ENCODE data around the gene PTOV1.

PTOV1 gene

DNA sequence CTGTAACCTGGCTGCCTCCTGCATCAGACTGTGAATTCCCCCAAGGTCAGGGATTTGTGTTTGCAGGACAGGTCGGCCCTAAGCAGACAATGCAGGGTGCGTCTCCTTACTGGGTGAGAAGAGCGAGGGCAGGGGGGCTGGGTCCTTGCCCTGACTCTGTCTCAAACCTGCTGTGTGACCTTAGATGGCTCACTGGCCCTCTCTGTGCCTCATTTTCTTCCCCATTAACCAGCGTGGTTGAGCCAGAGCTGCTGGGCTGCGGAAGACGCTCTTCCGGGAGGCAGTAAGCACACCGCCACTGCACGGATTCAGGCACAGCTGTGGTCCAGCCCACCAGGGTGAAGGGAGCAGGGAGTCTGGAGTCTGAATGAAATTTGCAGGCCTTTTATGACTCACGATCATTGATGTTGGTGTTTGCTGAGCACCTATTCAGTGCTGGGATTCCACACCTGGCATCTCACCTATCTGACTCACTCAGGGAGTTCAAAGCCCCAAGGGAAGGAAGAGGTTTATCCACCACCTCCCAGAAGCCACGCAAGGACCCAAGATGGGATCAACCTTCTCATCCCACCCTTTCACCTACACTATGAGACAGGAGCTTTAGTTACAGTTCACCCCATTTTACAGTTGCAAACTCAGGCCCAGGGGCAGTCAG lies 23.7 kb downstream of the PTOV1 start:
- H3K4me3 ChIP-seq (replicated peaks; ENCODE audit: low read depth, low read length) = peak overlapping the region; percentile 91
- no peak for DNase-seq (ENCODE audit: extremely low read depth, low read depth)
- TF ChIP-seq, protein P1, sequence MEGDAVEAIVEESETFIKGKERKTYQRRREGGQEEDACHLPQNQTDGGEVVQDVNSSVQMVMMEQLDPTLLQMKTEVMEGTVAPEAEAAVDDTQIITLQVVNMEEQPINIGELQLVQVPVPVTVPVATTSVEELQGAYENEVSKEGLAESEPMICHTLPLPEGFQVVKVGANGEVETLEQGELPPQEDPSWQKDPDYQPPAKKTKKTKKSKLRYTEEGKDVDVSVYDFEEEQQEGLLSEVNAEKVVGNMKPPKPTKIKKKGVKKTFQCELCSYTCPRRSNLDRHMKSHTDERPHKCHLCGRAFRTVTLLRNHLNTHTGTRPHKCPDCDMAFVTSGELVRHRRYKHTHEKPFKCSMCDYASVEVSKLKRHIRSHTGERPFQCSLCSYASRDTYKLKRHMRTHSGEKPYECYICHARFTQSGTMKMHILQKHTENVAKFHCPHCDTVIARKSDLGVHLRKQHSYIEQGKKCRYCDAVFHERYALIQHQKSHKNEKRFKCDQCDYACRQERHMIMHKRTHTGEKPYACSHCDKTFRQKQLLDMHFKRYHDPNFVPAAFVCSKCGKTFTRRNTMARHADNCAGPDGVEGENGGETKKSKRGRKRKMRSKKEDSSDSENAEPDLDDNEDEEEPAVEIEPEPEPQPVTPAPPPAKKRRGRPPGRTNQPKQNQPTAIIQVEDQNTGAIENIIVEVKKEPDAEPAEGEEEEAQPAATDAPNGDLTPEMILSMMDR (IDR thresholded peaks at IDR 0.05; ENCODE audit: low read depth, low read length, missing control alignments) = no peak

DNA sequence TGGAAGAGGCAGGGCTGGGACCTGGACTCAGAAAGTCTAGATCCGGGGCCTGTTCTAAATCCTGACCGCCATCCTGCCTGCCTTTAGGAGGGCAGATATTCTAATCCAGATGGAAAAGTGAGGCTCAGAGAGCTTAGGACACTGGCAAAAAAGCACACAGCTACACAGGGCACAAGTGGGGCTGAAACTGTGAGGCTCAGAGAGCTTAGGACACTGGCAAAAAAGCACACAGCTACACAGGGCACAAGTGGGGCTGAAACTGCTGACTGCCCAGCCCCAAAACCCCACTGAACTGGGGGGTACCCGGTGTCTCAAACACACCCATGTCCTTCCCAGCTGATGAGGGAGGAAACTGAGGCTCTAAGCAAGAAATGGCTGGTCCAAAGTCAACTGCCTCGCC lies 24.2 kb downstream of the PTOV1 start:
- DNase-seq (ENCODE audit: extremely low read depth, low read depth) = no peak
- TF ChIP-seq, protein P1 (IDR thresholded peaks at IDR 0.05; ENCODE audit: low read depth, low read length, missing control alignments) = no peak
- H3K4me3 ChIP-seq (replicated peaks; ENCODE audit: low read depth, low read length) = peak overlapping the region; percentile 91

DNA sequence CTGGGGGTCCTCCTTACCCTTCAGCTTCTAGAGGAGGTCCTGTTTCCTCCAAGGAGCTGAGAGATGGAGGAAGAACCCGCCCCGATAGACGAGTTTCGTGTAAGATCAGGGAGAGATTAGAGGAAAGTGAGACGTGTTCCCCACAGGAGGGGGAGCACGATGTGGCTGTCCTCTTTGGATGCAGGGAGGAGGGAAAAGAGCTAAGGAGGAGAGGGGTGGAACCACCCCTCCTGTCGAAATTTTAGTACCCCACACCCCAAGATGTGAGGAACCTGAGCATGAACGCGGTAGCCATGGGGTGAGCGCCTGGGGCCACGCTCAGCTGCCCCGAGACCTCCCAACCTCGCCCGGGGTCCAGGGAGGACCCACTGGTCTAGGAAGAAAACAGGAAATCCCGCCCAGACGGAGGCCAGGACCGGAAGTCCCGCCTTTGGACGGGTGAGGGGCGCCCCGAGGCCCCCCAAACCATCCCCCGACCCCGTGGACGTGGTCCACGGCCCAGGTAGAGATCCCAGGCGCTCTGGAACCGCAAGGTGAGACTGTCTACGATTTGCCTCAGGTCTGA lies 25.0 kb downstream of the PTOV1 start:
- TF ChIP-seq, protein P1 (IDR thresholded peaks at IDR 0.05; ENCODE audit: low read depth, low read length, missing control alignments) = no peak
- DNase-seq (ENCODE audit: extremely low read depth, low read depth) = no peak
- H3K4me3 ChIP-seq (replicated peaks; ENCODE audit: low read depth, low read length) = peak overlapping the region; percentile 91

DNA sequence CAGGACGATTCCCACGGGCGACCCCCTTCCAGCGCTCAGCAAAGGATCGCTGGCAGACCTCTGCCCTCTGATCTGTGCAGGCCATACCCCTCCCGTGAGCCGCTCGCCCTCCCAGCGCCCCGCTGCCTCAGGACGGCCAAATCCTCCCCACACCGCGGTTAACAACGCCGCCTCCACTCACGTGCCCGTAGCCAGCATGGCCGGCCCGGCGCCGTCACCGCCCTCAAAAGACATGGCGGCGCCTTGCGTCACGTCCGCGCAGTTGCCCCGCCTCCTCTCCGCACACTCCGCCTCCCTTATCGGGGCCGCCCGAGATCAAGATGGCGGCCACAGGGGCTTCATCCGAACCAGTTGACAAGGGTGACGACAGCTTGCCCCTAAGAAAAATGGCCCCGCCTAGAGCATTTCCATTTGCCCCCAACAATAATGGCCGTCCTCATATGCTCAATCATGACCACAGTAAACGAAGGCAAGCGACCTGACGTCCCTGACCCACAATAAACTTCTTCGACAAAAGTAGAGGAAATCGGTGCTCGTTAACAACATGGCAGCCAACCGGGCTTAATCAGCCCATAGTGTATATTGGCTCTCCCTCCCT lies 25.6 kb downstream of the PTOV1 start:
- TF ChIP-seq, protein P1 (IDR thresholded peaks at IDR 0.05; ENCODE audit: low read depth, low read length, missing control alignments) = no peak
- peak overlapping the region; percentile 91 for H3K4me3 ChIP-seq (replicated peaks; ENCODE audit: low read depth, low read length)
- peak; percentile 96 for DNase-seq (ENCODE audit: extremely low read depth, low read depth)

DNA sequence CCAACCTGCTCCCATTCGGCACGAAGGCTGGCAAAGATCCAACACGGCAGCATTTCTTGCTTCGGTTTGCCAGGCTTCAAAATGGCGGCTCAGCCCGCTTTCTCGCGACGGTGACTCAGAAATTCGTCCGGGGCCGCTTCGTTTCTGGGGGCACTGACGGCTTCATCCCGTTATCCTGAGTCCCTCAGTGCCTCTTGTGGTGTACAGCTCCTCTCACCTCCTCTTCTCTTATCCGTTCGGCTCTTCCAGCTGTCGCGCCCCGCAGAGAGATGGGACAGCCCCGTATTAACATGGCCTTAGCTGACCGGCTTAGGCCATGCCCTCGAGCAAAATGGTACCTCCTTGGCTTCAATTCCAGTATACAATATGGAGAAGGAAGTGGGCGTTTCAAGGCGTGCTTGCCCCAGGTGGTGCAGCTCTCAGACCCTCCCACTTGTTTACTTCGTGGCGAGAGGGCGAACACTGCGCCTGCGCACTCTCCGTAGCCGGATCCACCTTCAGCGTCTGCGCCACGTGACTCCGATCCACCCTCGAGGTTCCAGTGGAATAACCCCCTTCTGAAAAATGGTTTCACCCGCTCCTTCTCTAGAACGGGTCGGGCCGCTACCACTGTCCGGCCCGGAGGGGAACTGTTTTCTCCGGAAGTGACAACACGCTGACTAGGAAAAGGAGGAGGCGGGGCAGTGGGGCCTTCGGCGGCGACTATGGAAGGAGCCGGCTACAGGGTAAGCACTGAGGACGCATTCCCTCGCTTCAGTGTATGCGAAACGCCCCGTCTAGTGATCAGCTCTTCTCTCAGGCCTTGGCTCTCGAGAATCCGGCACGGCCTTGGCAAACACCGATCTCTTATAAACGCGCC lies 26.3 kb downstream of the PTOV1 start, which contains the start of the genes AKT1S1 and TBC1D17:
Gene AKT1S1 (minus strand): TSS at position 336 of the 859 bp plus-strand sequence. CDS start 4,060 bp downstream, outside the sequence.
Gene TBC1D17 (plus strand): TSS at position 683 of the 859 bp plus-strand sequence. CDS start 22 bp downstream, at position 705.
- TF ChIP-seq, protein P1 (IDR thresholded peaks at IDR 0.05; ENCODE audit: low read depth, low read length, missing control alignments) = no peak
- peak within 1 kb of the TSS; percentile 91 for H3K4me3 ChIP-seq (replicated peaks; ENCODE audit: low read depth, low read length)
- DNase-seq (ENCODE audit: extremely low read depth, low read depth) = peak; percentile 100
